ENCODE data around the gene RNF220. TPM values are rescaled to one million over a fixed set of nuclear protein-coding genes. Genes with fewer than 3 reads are reported as not detected.

Gene RNF220
- total and polyA plus RNA-seq, 2 of the 13 experiments (the other 11 are each of a cell fraction or from before 2014, with no cell fraction given): 48.2 to 72.1 TPM

GRCh38 chr1:44655609-44656008, 250.6 kb downstream of the RNF220 start (continued):
- TF ChIP-seq SMC3 (IDR thresholded peaks at IDR 0.05; ENCODE audit: low read length): peak; percentile 47; the same call in 1 of the 2 replicates
- TF ChIP-seq ZNF263 (CRISPR knock-in tag; IDR thresholded peaks at IDR 0.05): no peak
- TF ChIP-seq, protein P1, sequence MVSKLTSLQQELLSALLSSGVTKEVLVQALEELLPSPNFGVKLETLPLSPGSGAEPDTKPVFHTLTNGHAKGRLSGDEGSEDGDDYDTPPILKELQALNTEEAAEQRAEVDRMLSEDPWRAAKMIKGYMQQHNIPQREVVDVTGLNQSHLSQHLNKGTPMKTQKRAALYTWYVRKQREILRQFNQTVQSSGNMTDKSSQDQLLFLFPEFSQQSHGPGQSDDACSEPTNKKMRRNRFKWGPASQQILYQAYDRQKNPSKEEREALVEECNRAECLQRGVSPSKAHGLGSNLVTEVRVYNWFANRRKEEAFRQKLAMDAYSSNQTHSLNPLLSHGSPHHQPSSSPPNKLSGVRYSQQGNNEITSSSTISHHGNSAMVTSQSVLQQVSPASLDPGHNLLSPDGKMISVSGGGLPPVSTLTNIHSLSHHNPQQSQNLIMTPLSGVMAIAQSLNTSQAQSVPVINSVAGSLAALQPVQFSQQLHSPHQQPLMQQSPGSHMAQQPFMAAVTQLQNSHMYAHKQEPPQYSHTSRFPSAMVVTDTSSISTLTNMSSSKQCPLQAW (CRISPR knock-in tag; IDR thresholded peaks at IDR 0.05): 0 out of 2 replicates have a peak, but pooled peaks have one; percentile 51
- TF ChIP-seq RAD21 (CRISPR knock-in tag; IDR thresholded peaks at IDR 0.05): peak; percentile 69; the same call in 1 of the 2 replicates
- TF ChIP-seq ATF6 (CRISPR knock-in tag; conservative IDR thresholded peaks at IDR 0.05): no peak
- no peak for TF ChIP-seq ZNF124 (CRISPR knock-in tag; IDR thresholded peaks at IDR 0.05)
- peak; percentile 50; the same call in 1 of the 2 replicates for TF ChIP-seq ZFX (CRISPR knock-in tag; IDR thresholded peaks at IDR 0.05; ENCODE audit: low read depth)
- TF ChIP-seq TEAD3 (CRISPR knock-in tag; optimal IDR thresholded peaks at IDR 0.05; ENCODE audit: borderline replicate concordance): no peak
- TF ChIP-seq ZSCAN30 (CRISPR knock-in tag; IDR thresholded peaks at IDR 0.05): no peak
- TF ChIP-seq ZNF660 (CRISPR knock-in tag; IDR thresholded peaks at IDR 0.05; ENCODE audit: borderline replicate concordance, low read depth): no peak
- TF ChIP-seq STAT6 (CRISPR knock-in tag; IDR thresholded peaks at IDR 0.05; ENCODE audit: borderline replicate concordance): 0 out of 2 replicates have a peak, but pooled peaks have one; percentile 56
- no peak for TF ChIP-seq SRY (CRISPR knock-in tag; IDR thresholded peaks at IDR 0.05)
- no peak for TF ChIP-seq EED (CRISPR knock-in tag; IDR thresholded peaks at IDR 0.05)
- TF ChIP-seq ZNF780A (CRISPR knock-in tag; IDR thresholded peaks at IDR 0.05): no peak
- no peak for TF ChIP-seq ZNF773 (CRISPR knock-in tag; IDR thresholded peaks at IDR 0.05; ENCODE audit: borderline replicate concordance)
- peak; percentile 29; the same call in 1 of the 2 replicates for TF ChIP-seq GMEB1 (CRISPR knock-in tag; IDR thresholded peaks at IDR 0.05; ENCODE audit: borderline replicate concordance)
- TF ChIP-seq SAP130 (CRISPR knock-in tag; IDR thresholded peaks at IDR 0.05; ENCODE audit: low read depth): peak; percentile 21; the same call in 1 of the 2 replicates
- peak; percentile 52 for TF ChIP-seq ASH2L (IDR thresholded peaks at IDR 0.05; ENCODE audit: insufficient read length, low read depth, low read length)
- TF ChIP-seq LCORL (IDR thresholded peaks at IDR 0.05): no peak
- TF ChIP-seq LCORL (CRISPR knock-in tag; IDR thresholded peaks at IDR 0.05): 0 out of 2 replicates have a peak, but pooled peaks have one; percentile 50
